Heart right ventricle (tissue), 16 donors: ENCODE measurements around the gene HARBI1. TPM values are rescaled to one million over a fixed set of nuclear protein-coding genes. Genes with fewer than 3 reads are reported as not detected.

Experiments used
- ATAC-seq, 8 donors: fragments of 200-7000 bp; cut with Tn5 transposase; one replicate each; pipeline ENCODE4 v1.9.1; 2020; ENCODE audit warnings: mild to moderate bottlenecking in 8 of 8, moderate library complexity in 8 of 8, moderate number of reproducible peaks in 1 of 8
- DNase-seq, 2 donors: peaks; one replicate each; pipeline ENCODE4 v3.0.0-alpha.2; 2020
- H3K27ac ChIP-seq, 10 donors: fragments of 200-600 bp; sonication (generic) in 2 of 10; one replicate each; pipeline versions ENCODE4 v1.5.0 to v1.8.0; 2020 to 2022; ENCODE audit warnings: mild to moderate bottlenecking in 3 of 10
- H3K27me3 ChIP-seq, 7 donors: fragments of 200-600 bp; one replicate each; pipeline ENCODE4 v1.8.0; 2021 to 2022; ENCODE audit warnings: mild to moderate bottlenecking in 2 of 7
- H3K36me3 ChIP-seq, 9 donors: fragments of 200-600 bp; sonication (generic) in 1 of 9; one replicate each; pipeline versions ENCODE4 v1.5.0 to v1.8.0; 2020 to 2022; ENCODE audit warnings: mild to moderate bottlenecking in 2 of 9
- H3K4me1 ChIP-seq, 9 donors: fragments of 200-600 bp; sonication (generic) in 1 of 9; one replicate each; pipeline versions ENCODE4 v1.5.0 to v1.8.0; 2020 to 2022; ENCODE audit warnings: mild to moderate bottlenecking in 4 of 9
- H3K4me3 ChIP-seq, 10 donors: fragments of 200-600 bp; sonication (generic) in 2 of 10; one replicate each; pipeline versions ENCODE4 v1.5.0 to v1.8.0; 2020 to 2022; ENCODE audit warnings: mild to moderate bottlenecking in 7 of 10, moderate library complexity in 2 of 10
- H3K9me3 ChIP-seq, 11 donors: fragments of 200-600 bp in 10 of 11; sonication (generic) in 2 of 11; one replicate each; pipeline versions ENCODE4 v1.5.0 to v1.8.0; 2013 to 2022; ENCODE audit warnings: mild to moderate bottlenecking in 2 of 11, control low read depth in 1 of 11, moderate library complexity in 1 of 11
- CTCF ChIP-seq, 9 donors: fragments of 200-600 bp; sonication (generic) in 2 of 9; IDR thresholded peaks; one replicate each; pipeline versions ENCODE4 v1.5.0 to v1.8.0; 2021 to 2022; ENCODE audit warnings: antibody characterized with exemption in 9 of 9, mild to moderate bottlenecking in 5 of 9, moderate library complexity in 1 of 9
- WGBS, 2 donors: extraction: QIAGEN DNeasy Blood & Tissue Kit; methylation state at CpG; one replicate each; pipeline ENCODE4 v1.1.7; 2013; ENCODE audit warnings: inconsistent platforms in 1 of 2; 5-methylcytosine and 5-hydroxymethylcytosine counted together
- intact Hi-C, 10 donors: fragments of 100-400 bp; cut with DNase I; formaldehyde crosslinking; loops; one replicate each; pipeline versions ENCODE4 v1.11.1 to v1.14.2; 2022
- polyA plus RNA-seq, 2 donors: library from polyadenylated mRNA; stranded (reverse); fragments of 200-250 nt; gene quantifications; one replicate each; pipeline ENCODE4 v1.2.3, GENCODE V29; 2013
- total RNA-seq, 10 donors: library from RNA; stranded (reverse); fragmentation: NEBNext Ultra II Directional in 3 of 10; extraction: Animal tissue kit (Norgen Biotek cat#: 25700) in 3 of 10; gene quantifications; one replicate each; pipeline versions ENCODE4 v1.2.1 to v1.2.4, GENCODE V29; 2021 to 2023
- donor health status: Arrhythmogenic right ventricular cardiomyopathy.
- donor health status: ischemic (EF 13 %, LVEDD 7.1; RV severe dilation, severe dysfunction).
- donor health status: healthy with polysubstance abuse.
- donor health status: DM: no; HTN: yes; CAD: no.
- donor health status: DM: no; HTN: no; CAD: no.
- donor health status: ischemic (EF 25% LVEDD 6.9; RV normal size, moderate dysfunction).
- donor health status: ischemic (EF 25% LVEDD 5.7; RV mildly dilated, moderate dysfunction).
- donor health status: healthy.
- donor health status: DM: yes; HTN: yes; CAD: no.
- donor health status: Ischemic cardiomyopathy.
- donor health status: ischemic (EF 35%, LVEDD 5.7; RV mildly dilated, moderate dysfunction).
- donor health status: nonischemic (EF 11% LVEDD 7.7; RV severe dilation, severe dysfunction).
- donor health status: DM: yes; HTN: yes; CAD: no.
- donor health status: PGD.
- donor health status: ischemic (EF 29% LVEDD 5.4; RV normal size, mild dysfunction).
- donor health status: nonischemic (EF 23%, LVEDD 6.1; RV moderate dilation, normal function).

HARBI1 gene
- total and polyA plus RNA-seq, 12 donors: 1.7 to 4.4 (median 3.0) TPM

GRCh38 chr11:46570790-46571398 is 46.1 kb downstream of the HARBI1 start:
- Histone ChIP-seq H3K9me3 (peaks cover 0 to 4% (median 0%) of the 10 kb centered on the region in 11 donors), H3K4me1 (peaks cover 0 to 33% (median 18%) of the 10 kb centered on the region in 9 donors), H3K27me3 (no peaks in the 10 kb centered on the region), H3K36me3 (no peaks in the 10 kb centered on the region), H3K4me3 (no peak overlapping the region), H3K27ac (no peak overlapping the region)
- DNase-seq (no peak), ATAC-seq (no peak)
- intact Hi-C loops: no loop called here
- no peak for TF ChIP-seq CTCF (IDR thresholded peaks at IDR 0.05)
- WGBS, 2 donors: 53 to 58% methylated on average over 2 of the region's 2 CpGs

GRCh38 chr11:46565232-46565840 is 51.7 kb downstream of the HARBI1 start:
- intact Hi-C loops: no loop called here
- ATAC-seq (no peak), DNase-seq (no peak)
- H3K36me3 ChIP-seq: no peaks in the 10 kb centered on the region
- H3K9me3 ChIP-seq: no peaks in the 10 kb centered on the region
- WGBS, 2 donors: 70 to 73% methylated on average over 7 of the region's 7 CpGs
- H3K4me3 ChIP-seq: no peak overlapping the region
- H3K27me3 ChIP-seq: no peaks in the 10 kb centered on the region
- peaks cover 0 to 33% (median 18%) of the 10 kb centered on the region in 9 donors for H3K4me1 ChIP-seq
- H3K27ac ChIP-seq: no peak overlapping the region
- TF ChIP-seq CTCF (IDR thresholded peaks at IDR 0.05): no peak

- H3K4me3 ChIP-seq: no peak overlapping the region
- peaks cover 0 to 34% (median 22%) of the 10 kb centered on the region in 9 donors for H3K4me1 ChIP-seq
- H3K36me3 ChIP-seq: no peaks in the 10 kb centered on the region
- no peak overlapping the region for H3K27ac ChIP-seq
- WGBS, 2 donors: 96 to 100% methylated on average over 1 of the region's 1 CpG
- intact Hi-C loops: no loop called here
- H3K27me3 ChIP-seq: no peaks in the 10 kb centered on the region
- ATAC-seq (no peak), DNase-seq (no peak)
- no peak for TF ChIP-seq CTCF (IDR thresholded peaks at IDR 0.05)
- no peaks in the 10 kb centered on the region for H3K9me3 ChIP-seq
Observed at GRCh38 chr11:46564459-46564858, 52.6 kb downstream of the HARBI1 start.

GRCh38 chr11:46562527-46562926 is 54.5 kb downstream of the HARBI1 start:
- DNase-seq (no peak), ATAC-seq (no peak)
- 95 to 97% methylated on average over 5 of the region's 5 CpGs for WGBS, 2 donors
- H3K27ac ChIP-seq: no peak overlapping the region
- no peaks in the 10 kb centered on the region for H3K9me3 ChIP-seq
- no peak overlapping the region for H3K4me3 ChIP-seq
- no peak for TF ChIP-seq CTCF (IDR thresholded peaks at IDR 0.05)
- H3K4me1 ChIP-seq: peaks cover 0 to 44% (median 25%) of the 10 kb centered on the region in 9 donors
- no peaks in the 10 kb centered on the region for H3K27me3 ChIP-seq
- intact Hi-C loops: no loop called here
- no peaks in the 10 kb centered on the region for H3K36me3 ChIP-seq
